ENCODE results near the gene EPHB3. TPM values are rescaled to one million over a fixed set of nuclear protein-coding genes. Genes with fewer than 3 reads are reported as not detected.
A peak's percentile ranks its signal among the peaks of the same experiment; 100 is the strongest.

The EPHB3 gene
- total RNA-seq, 1 donor from 2014 or later: 0.15 TPM

- no peak for DNase-seq (ENCODE audit: low read depth)
These were observed 19.8 kb downstream of the EPHB3 start for GRCh38 chr3:184581331-184581855.

- peak; percentile 67 for DNase-seq (ENCODE audit: low read depth)
These were observed 21.3 kb downstream of the EPHB3 start for GRCh38 chr3:184582646-184583577.

GRCh38 chr3:184583578-184584451 is 22.2 kb downstream of the EPHB3 start:
- no peak for DNase-seq (ENCODE audit: low read depth)

- DNase-seq (ENCODE audit: low read depth): peak; percentile 14
These were observed 22.9 kb downstream of the EPHB3 start for GRCh38 chr3:184584464-184584891.

GRCh38 chr3:184585545-184585944 is 24.0 kb downstream of the EPHB3 start:
- no peak for DNase-seq (ENCODE audit: low read depth)

- no peak for DNase-seq (ENCODE audit: low read depth)
These were observed 25.3 kb downstream of the EPHB3 start for GRCh38 chr3:184586851-184587250.

- no peak for DNase-seq (ENCODE audit: low read depth)
These were observed 27.2 kb downstream of the EPHB3 start for GRCh38 chr3:184588776-184589175.

- DNase-seq (ENCODE audit: low read depth): no peak
These were observed 29.2 kb downstream of the EPHB3 start for GRCh38 chr3:184590795-184591194.

- no peak for DNase-seq (ENCODE audit: low read depth)
These were observed 30.2 kb downstream of the EPHB3 start for GRCh38 chr3:184591789-184592188.

GRCh38 chr3:184592371-184593219 is 31.0 kb downstream of the EPHB3 start:
- no peak for DNase-seq (ENCODE audit: low read depth)

GRCh38 chr3:184593220-184593927 is 31.8 kb downstream of the EPHB3 start:
- DNase-seq (ENCODE audit: low read depth): no peak

GRCh38 chr3:184593928-184594303 is 32.3 kb downstream of the EPHB3 start:
- DNase-seq (ENCODE audit: low read depth): no peak

- no peak for DNase-seq (ENCODE audit: low read depth)
These were observed 32.9 kb downstream of the EPHB3 start for GRCh38 chr3:184594371-184595001.

- no peak for DNase-seq (ENCODE audit: low read depth)
These were observed 34.1 kb downstream of the EPHB3 start for GRCh38 chr3:184595726-184596125.

GRCh38 chr3:184596233-184596632 is 34.6 kb downstream of the EPHB3 start:
- DNase-seq (ENCODE audit: low read depth): no peak

GRCh38 chr3:184596886-184597575 is 35.4 kb downstream of the EPHB3 start:
- DNase-seq (ENCODE audit: low read depth): no peak

GRCh38 chr3:184597829-184598573 is 36.4 kb downstream of the EPHB3 start:
- DNase-seq (ENCODE audit: low read depth): no peak

- no peak for DNase-seq (ENCODE audit: low read depth)
These were observed 37.0 kb downstream of the EPHB3 start for GRCh38 chr3:184598574-184598927.

GRCh38 chr3:184599143-184599542 is 37.6 kb downstream of the EPHB3 start:
- no peak for DNase-seq (ENCODE audit: low read depth)
